SK-MEL-5 (cell line): ENCODE data around the gene NCS1. TPM values are rescaled to one million over a fixed set of nuclear protein-coding genes. Genes with fewer than 3 reads are reported as not detected.
"Not testable (repeated sequence)": the region's sequence is repeated elsewhere in the genome, so short reads cannot be mapped to it uniquely, and the experiment has no call there.

Experiments
- DNase-seq: peaks from one replicate; pipeline ENCODE4 v3.0.0-alpha.2; 2016; ENCODE audit warnings: low read depth, low spot score
- in situ Hi-C: cut with HindIII; loops from 2 replicates; pipeline ENCODE4 v1.10.0; 2016; ENCODE audit warnings: low sequenced_read_pairs, high pct_unique_total_duplicates, low pct_unique_long_range_greater_than_20kb
- total RNA-seq: library from RNA; depleted of rRNA; stranded (reverse); fragments of >200 nt; shearing (Covaris generic); gene quantifications from 2 replicates; pipeline ENCODE4 v1.2.3, GENCODE V29; 2014

Gene NCS1
- total RNA-seq, 1 experiment from 2014 or later, result 90.7 TPM

DNA sequence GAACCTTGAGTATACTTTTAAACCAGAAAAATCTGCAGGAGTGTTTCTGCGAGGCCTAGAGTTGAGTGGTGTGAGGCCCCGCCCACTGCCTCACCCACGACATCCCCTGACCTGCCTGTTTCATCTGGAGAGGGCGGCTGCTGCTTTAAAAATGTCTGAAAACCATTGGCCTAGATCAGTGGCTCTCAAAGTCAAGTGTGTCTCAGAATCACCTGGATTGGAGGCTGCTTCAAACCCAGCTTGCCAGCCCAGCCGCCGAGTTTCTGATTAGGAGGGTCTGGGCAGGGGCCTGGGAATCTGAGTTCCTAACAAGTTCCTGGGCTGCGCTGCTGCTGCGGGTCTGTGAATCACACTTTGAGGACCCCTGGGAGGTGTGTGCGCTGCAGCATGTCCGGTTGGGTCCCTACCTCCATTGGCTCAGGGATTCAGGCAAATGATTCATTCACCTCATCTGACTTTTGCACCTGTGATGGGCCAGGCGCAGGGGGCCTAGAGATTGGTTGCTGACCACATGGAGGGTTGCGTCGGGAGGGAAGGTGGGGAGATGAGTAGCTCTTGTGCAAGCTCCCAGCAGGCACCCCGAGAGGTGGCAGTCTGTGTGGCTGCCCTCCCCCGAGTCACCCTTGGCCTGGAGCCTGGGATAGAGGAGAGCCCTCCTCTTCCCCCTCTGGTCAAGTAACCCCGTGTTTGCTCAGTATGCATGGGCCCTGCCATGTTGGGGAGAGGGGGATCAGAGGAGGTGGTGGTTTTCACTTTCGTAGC, 65.7 kb downstream of the NCS1 start:
- in situ Hi-C loops, result no loop called here
- DNase-seq, result no peak

- in situ Hi-C loops, result no loop called here
- no peak for DNase-seq
Observed at GRCh38 chr9:130239363-130239695, 67.1 kb downstream of the NCS1 start.

DNA sequence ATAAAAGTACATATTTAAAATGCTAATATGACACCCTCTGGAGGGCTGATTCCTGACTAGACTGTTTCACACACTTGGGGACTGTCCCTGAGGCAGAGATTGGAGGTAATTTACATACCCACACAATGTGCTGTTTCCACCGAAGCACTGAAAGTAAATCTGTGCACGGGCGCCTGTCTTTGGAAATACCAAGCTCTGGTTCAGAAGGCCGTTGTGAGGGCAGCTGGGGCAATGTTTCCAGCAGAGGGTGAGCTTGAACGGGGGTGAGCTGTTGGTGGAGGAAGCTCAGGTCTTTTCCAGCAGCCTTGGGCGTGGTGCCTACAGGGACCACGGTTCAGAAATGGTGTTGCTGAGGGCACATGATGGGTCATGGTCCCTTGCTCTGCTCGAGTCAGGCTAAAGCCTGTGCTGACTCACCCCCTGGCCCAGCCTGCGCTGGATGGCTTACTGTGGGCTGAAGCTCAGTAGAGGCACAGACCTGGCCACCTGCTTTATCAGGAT, 67.6 kb downstream of the NCS1 start:
- in situ Hi-C loops, result no loop called here
- no peak for DNase-seq

- DNase-seq, result peak; percentile 90
- in situ Hi-C loops, result no loop called here
Observed at GRCh38 chr9:130240410-130241197, 68.4 kb downstream of the NCS1 start.

DNA sequence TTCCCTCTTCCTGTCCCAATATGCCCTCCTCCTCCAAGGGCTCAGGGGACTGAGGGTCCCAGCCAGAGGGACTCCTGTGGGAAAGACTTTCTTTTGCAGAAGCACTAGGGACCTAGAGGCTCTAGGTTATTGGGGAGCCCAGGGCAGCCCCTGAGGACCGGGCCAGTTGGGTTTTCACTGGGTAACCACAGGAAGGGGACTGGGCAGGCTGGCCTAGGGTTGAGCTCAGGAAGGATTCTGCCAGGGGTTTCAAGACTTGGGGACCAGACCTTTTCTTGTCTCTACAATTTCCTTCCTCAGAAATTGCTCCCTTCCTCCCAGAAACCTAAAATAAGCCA, 69.0 kb downstream of the NCS1 start:
- in situ Hi-C loops, result no loop called here
- DNase-seq, result no peak

- in situ Hi-C loops, result no loop called here
- no peak for DNase-seq
Observed at GRCh38 chr9:130242270-130243014, 70.2 kb downstream of the NCS1 start.

DNA sequence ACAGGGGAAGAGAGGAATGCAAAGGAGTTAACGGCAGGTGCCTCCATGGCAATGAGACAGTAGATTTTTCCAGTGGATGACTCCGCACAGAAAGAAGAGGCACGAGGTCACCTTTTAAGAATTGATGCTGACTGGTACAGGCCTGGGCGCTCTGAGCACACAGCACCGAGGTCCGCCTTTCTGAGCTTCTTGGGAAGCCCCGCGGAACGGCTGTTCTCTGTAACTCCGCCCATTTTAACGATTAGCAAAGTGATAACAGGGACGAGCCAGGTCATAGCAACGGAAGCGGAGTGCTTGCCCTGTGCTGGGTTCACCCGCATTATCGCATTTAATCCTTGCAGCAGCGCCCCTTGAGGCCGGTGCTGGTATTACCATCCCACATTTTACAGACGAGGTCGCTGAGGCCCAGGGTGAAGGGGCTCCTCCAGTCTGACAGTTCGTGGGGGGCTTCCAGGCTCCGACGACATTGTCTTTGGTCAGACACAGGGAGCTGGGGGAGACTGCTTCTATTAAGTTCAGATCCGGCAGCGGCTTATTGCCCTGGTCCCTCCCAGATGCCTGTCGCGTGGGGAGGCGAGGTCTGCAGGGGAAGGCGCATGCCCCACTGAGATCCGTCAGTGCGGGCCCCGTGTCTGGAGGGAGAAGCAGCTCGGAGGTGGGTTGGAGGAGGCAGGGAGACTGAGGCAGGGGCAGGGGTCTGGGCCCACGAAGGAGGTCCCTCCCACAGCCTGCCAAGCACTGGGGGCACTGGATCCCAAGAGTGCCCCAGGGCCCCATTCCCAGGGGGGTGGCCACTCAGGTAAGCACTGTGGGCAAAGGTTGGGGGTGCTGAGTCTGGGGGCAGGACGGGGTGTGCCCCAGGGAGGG, 71.0 kb downstream of the NCS1 start:
- DNase-seq, result peak; percentile 63
- in situ Hi-C loops, result no loop called here

DNA sequence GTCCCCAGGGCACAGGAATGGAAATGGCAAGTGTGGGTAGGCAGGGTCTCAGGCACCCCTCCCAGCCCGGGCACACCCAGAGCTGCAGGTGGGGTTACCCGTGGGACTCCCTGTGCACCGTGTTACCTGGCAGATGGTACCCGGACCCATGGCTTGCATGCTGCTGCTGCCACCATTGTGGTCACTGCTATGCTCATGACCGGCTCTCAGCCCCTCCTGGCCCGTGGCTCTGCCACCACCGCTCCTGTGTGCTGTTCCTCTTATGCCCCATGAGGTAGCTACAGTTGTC, 71.6 kb downstream of the NCS1 start:
- in situ Hi-C loops, result no loop called here
- no peak for DNase-seq

- DNase-seq, result no peak
- in situ Hi-C loops, result no loop called here
Observed at GRCh38 chr9:130244548-130245165, 72.5 kb downstream of the NCS1 start.

DNA sequence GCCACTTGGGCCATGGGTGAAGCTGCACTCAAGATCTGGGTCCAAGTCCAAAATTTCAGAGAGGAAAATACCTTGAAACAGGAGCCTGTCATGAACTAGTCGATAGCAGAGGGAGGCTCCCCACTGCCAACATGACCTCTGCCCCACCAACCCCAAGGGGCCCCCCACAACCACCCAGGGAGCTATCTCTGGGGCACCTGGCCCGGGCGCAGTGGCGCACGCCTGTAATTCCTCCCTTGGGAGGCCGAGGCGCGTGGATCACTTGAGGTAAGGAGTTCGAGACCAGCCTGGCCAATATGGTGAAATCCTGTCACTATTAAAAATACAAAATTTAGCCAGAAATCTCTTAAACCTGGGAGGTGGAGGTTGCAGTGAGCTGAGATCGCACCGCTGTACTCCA, 73.3 kb downstream of the NCS1 start:
- in situ Hi-C loops, result no loop called here
- DNase-seq, result no peak

DNA sequence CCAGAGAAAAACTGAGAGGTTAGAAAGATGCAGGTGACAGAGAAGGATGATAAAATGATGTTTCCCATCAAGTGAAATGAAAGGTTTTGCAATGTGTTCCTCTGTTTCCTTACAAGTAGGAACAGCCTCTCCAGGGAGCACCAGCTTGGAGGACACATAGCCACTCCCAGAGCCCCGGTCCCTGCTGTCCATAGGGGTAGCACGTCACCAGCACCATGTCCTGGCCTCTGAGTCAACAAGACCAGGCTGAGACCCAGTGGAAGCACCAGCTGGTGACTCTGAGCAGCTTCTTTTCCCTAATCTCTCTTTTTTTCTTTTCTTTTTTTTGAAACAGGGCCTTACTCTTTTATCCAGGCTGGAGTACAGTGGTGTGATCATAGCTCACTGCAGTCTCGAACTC, 73.9 kb downstream of the NCS1 start:
- DNase-seq, result no peak
- in situ Hi-C loops, result no loop called here

GRCh38 chr9:130254747-130255630, 82.8 kb downstream of the NCS1 start:
- no peak for DNase-seq
- in situ Hi-C loops, result loop anchor here (25.0 kb wide), 1 partner anchor 168 kb away; no protein-coding TSS in a partner anchor

DNA sequence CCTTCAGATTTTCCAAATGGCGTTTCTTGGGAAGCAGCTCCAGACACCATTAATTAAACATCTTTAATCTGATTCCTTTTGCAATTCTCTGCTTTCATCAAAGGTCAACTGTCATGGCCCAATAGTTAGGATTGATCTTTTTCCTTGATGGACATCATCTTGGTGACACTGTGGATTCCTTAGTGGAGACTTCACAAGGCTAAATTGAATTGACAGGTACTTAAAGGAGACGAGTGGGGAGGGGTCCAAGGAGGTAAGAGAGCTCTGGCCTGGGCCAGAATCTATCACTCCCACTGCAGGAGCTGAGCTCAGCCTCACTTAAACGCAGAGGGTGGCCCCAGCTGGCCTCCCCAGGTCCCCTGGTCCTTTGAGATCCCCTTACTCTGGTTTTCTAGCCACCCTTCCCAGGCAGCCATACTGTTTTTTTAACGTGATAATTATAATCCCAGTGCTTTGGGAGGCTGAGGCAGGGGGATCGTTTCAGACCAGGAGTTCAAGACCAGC, 83.5 kb downstream of the NCS1 start:
- DNase-seq, result no peak
- in situ Hi-C loops, result loop anchor here (25.0 kb wide), 1 partner anchor 168 kb away; no protein-coding TSS in a partner anchor

DNA sequence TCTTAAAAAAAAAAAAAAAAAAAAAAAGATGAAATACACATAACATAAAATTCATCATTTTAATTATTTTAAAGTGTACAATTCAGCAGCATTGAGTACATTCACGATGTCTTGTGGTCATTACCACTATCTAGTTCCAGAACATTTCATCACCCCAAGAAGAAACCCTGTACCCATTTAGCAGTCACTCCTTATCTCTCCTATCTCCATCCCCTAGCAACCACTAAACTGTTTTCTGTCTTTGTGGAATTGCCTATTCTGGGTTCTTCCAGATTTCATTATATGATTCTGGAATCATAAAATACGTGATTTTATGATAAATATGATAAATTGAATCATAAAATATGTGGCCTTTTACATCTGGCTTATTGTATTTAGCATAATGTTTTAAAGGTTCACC, 84.4 kb downstream of the NCS1 start:
- DNase-seq, result no peak
- in situ Hi-C loops, result loop anchor here (25.0 kb wide), 1 partner anchor 169 kb away; no protein-coding TSS in a partner anchor

DNA sequence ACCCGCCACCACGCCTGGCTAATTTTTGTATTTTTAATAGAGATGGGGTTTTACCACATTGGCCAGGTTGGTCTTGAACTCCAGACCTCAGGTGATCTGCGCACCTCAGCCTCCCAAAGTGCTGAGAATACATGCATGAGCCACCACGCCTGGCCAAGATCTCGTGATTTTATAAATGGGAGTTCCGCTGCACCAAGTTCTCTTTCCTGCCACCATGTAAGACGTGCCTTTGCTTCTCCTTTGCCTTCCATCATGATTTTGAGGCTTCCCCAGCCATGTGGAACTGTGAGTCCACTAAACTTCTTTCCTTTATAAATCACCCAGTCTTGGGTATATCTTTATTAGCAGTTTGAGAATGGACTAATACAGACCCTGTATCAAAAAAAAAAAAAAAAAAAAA, 85.9 kb downstream of the NCS1 start:
- in situ Hi-C loops, result loop anchor here (25.0 kb wide), 1 partner anchor 171 kb away; no protein-coding TSS in a partner anchor
- DNase-seq, result not testable (repeated sequence)

DNA sequence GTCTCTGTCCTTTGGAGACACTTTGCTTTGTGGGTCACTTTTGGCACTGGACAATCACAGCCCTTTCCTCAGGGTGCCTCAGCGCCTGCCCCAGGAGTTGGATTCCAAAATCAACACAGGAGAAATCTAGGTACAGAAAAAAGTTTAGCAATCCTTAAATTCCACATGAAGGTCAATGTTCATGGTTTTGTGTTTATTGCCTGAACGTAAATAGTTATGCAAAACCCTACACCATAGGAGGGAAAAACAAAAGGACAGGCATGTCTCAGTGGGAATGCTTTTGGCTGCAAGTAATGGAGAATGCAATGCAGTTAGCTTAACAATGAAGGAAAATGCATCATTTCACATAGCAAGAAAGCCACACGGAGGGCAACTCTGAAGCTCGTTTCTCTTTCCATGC, 86.8 kb downstream of the NCS1 start:
- DNase-seq, result no peak
- in situ Hi-C loops, result loop anchor here (25.0 kb wide), 1 partner anchor 172 kb away; no protein-coding TSS in a partner anchor
